Measurements from ENCODE around the gene EFL1.
"Not testable (repeated sequence)": the region's sequence is repeated elsewhere in the genome, so short reads cannot be mapped to it uniquely, and the experiment has no call there.

DNA sequence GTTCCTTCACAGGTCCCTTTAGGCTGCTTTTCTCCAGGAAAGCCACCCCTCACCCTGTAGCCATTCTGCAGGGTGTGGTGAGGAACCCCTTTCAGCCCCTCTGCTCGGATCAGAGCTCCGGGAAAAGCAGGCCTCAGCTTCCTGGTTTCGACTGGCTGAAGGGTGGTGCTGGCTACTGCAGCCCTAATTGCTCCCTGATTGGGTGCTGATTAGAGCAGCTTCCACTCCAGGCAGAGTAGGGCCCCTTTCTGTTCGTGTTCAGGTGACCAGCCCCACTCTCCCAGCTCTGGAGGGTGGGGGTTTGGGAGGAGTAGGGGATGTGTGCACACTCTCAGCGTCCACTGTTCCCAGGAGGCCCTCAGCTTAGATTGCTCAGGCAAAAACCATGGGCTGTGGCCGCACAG, 37.0 kb upstream of the EFL1 start:
- TF ChIP-seq RAD21 (IDR thresholded peaks at IDR 0.05); GABPA (IDR thresholded peaks at IDR 0.05 in 1 of 2, conservative IDR thresholded peaks at IDR 0.05 in 1 of 2); YY1 (IDR thresholded peaks at IDR 0.05); JUND (IDR thresholded peaks at IDR 0.05); TAF1 (conservative IDR thresholded peaks at IDR 0.05); NR2F2 (IDR thresholded peaks at IDR 0.05): not testable (repeated sequence)
- TF ChIP-seq, protein P1, sequence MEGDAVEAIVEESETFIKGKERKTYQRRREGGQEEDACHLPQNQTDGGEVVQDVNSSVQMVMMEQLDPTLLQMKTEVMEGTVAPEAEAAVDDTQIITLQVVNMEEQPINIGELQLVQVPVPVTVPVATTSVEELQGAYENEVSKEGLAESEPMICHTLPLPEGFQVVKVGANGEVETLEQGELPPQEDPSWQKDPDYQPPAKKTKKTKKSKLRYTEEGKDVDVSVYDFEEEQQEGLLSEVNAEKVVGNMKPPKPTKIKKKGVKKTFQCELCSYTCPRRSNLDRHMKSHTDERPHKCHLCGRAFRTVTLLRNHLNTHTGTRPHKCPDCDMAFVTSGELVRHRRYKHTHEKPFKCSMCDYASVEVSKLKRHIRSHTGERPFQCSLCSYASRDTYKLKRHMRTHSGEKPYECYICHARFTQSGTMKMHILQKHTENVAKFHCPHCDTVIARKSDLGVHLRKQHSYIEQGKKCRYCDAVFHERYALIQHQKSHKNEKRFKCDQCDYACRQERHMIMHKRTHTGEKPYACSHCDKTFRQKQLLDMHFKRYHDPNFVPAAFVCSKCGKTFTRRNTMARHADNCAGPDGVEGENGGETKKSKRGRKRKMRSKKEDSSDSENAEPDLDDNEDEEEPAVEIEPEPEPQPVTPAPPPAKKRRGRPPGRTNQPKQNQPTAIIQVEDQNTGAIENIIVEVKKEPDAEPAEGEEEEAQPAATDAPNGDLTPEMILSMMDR (IDR thresholded peaks at IDR 0.05; ENCODE audit: low read depth, low read length, missing input control), result not testable (repeated sequence)
- TF ChIP-seq, protein P2, sequence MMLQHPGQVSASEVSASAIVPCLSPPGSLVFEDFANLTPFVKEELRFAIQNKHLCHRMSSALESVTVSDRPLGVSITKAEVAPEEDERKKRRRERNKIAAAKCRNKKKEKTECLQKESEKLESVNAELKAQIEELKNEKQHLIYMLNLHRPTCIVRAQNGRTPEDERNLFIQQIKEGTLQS (IDR thresholded peaks at IDR 0.05), result not testable (repeated sequence)
- TF ChIP-seq, protein P3, sequence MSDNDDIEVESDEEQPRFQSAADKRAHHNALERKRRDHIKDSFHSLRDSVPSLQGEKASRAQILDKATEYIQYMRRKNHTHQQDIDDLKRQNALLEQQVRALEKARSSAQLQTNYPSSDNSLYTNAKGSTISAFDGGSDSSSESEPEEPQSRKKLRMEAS (IDR thresholded peaks at IDR 0.05), result not testable (repeated sequence)
- TF ChIP-seq, protein P4, sequence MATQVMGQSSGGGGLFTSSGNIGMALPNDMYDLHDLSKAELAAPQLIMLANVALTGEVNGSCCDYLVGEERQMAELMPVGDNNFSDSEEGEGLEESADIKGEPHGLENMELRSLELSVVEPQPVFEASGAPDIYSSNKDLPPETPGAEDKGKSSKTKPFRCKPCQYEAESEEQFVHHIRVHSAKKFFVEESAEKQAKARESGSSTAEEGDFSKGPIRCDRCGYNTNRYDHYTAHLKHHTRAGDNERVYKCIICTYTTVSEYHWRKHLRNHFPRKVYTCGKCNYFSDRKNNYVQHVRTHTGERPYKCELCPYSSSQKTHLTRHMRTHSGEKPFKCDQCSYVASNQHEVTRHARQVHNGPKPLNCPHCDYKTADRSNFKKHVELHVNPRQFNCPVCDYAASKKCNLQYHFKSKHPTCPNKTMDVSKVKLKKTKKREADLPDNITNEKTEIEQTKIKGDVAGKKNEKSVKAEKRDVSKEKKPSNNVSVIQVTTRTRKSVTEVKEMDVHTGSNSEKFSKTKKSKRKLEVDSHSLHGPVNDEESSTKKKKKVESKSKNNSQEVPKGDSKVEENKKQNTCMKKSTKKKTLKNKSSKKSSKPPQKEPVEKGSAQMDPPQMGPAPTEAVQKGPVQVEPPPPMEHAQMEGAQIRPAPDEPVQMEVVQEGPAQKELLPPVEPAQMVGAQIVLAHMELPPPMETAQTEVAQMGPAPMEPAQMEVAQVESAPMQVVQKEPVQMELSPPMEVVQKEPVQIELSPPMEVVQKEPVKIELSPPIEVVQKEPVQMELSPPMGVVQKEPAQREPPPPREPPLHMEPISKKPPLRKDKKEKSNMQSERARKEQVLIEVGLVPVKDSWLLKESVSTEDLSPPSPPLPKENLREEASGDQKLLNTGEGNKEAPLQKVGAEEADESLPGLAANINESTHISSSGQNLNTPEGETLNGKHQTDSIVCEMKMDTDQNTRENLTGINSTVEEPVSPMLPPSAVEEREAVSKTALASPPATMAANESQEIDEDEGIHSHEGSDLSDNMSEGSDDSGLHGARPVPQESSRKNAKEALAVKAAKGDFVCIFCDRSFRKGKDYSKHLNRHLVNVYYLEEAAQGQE (IDR thresholded peaks at IDR 0.05), result not testable (repeated sequence)

Data from liver (tissue), 3 donors.